Measurements from ENCODE around the gene MRPL11.
A peak's percentile ranks its signal among the peaks of the same experiment; 100 is the strongest.

DNA sequence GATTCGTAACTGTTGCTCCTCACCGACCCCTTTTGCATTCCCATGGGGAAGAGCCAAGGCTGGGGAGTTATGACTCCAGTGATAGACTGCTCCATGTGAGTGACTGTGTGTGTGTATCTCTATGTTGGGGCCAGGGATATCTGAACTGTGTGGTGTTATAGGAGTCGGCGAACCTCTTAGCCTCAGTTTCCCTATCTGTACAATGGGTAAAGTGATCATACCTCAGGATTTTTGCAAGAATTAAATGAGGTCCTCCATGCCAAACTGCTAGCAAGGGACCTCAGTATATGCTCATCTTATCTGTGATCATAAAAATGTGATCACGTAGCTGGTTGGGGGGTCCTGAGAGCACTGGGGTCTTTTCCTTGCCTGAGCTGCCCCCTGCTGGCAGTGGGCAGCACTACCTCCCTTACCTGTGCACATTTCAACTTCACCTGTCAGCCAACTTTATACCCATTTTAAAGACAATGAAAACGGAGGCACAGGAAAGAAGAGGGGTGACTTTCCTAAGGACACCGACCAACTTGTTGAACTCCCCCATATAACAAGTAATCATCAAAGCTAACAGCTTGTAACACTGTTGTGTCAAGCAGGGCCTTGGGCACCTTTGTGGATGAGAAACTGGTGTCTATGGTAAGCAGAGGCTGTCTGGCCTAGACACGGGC is 40.2 kb upstream of the MRPL11 start:
- TF ChIP-seq POLR2A (IDR thresholded peaks at IDR 0.05; ENCODE audit: low read depth, low read length): no peak
- TF ChIP-seq, protein P1, sequence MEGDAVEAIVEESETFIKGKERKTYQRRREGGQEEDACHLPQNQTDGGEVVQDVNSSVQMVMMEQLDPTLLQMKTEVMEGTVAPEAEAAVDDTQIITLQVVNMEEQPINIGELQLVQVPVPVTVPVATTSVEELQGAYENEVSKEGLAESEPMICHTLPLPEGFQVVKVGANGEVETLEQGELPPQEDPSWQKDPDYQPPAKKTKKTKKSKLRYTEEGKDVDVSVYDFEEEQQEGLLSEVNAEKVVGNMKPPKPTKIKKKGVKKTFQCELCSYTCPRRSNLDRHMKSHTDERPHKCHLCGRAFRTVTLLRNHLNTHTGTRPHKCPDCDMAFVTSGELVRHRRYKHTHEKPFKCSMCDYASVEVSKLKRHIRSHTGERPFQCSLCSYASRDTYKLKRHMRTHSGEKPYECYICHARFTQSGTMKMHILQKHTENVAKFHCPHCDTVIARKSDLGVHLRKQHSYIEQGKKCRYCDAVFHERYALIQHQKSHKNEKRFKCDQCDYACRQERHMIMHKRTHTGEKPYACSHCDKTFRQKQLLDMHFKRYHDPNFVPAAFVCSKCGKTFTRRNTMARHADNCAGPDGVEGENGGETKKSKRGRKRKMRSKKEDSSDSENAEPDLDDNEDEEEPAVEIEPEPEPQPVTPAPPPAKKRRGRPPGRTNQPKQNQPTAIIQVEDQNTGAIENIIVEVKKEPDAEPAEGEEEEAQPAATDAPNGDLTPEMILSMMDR (IDR thresholded peaks at IDR 0.05; ENCODE audit: extremely low read depth in 1 of 2, insufficient read depth in 1 of 2, low read depth in 1 of 2, low read length in 2 of 2): peak; percentile 69 to 82
- no peak for TF ChIP-seq POLR2AphosphoS5 (IDR thresholded peaks at IDR 0.05; ENCODE audit: insufficient read depth, low read depth, low read length)
- no peak for TF ChIP-seq EZH2 (IDR thresholded peaks at IDR 0.05; ENCODE audit: borderline replicate concordance, low read depth, low read length, severe bottlenecking)
- TF ChIP-seq GATA2 (IDR thresholded peaks at IDR 0.05; ENCODE audit: insufficient read depth, insufficient read length, low read depth, low read length): no peak
- TF ChIP-seq, protein P2, sequence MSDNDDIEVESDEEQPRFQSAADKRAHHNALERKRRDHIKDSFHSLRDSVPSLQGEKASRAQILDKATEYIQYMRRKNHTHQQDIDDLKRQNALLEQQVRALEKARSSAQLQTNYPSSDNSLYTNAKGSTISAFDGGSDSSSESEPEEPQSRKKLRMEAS (IDR thresholded peaks at IDR 0.05; ENCODE audit: insufficient read depth, insufficient read length): no peak
